Activated T-cell treated with anti-CD3 and anti-CD28 coated beads for 4 hours (primary cell): Measurements from ENCODE around the gene MRPL2.

ENCODE experiments used
- DNase-seq: peaks from one replicate; pipeline ENCODE4 v3.0.0-alpha.2; 2020

MRPL2 gene

DNA sequence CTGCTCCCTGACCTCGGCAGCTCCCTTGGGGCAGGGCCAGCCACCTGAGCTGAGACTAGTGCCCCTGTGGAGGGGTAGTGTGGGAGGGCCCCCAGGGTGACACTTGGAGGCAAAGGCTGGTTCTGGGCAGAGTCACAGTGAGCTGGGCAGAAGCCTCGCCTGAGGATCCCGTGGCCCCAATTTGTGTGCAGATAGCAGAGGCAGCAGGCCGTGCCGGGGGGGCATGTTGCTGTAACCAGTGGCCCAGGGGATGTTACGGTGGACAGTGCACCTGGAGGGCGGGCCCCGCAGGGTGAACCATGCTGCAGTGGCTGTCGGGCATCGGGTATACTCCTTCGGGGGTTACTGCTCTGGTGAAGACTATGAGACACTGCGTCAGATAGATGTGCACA, 42.3 kb downstream of the MRPL2 start:
- no peak for DNase-seq

DNA sequence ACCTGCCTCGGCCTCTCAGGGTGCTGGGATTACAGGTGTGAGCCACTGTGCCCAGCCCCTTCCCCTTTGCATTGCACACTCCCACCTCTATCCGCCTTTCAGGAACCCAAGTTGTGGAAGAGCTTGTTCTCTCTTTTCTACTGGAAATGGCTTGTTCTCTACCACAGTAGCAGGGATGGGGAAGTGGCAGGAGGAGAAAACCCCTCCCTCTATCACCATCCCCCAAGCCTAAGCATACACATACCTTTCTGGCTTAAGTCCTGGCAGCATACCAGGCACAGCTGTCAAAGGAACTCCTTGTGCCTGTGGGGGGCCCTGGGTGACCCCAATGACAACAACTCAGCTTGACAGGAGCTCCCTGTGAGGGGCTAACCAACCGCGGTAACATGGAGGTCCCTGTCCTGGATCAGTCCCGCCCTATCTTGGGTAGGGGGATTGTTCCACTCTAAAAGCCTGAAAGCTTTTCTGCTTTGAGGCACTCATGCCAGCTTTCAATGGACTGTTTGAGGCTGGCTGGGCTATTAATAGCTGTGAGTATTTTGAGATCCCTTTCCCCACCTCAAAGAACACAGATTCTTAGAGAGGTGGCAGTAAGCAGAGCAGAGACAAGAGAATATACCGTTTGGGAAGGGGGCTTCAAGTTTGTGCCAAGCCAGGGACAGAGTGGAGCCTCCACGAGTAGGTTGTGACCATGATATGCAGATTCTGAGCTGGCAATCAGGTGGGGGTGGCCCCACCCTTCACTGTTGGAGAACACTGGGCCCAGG, 42.9 kb downstream of the MRPL2 start:
- no peak for DNase-seq

DNA sequence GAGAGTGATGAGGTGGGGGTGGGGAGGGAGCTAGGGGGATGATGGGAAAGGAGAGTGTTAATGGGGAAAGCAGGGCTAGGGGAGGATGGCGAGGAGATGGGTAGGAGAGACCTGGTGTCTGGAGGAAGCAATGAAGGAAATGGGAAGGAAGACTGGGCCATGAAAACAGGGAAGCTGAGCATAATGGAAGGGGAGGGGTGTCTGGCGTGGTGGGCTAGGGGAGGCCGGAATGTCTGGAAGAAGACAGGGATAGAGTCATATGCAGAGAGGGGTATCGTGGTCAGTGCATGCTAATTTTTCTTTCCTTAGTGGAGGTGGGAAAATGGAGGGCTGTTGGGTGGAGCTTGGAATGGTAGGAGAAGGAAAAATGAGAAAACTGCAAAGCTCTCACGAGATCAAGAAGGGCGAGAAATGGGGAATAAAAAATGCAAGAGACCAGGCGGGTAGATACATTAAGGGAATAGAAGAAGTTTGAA, 44.8 kb downstream of the MRPL2 start:
- no peak for DNase-seq

DNA sequence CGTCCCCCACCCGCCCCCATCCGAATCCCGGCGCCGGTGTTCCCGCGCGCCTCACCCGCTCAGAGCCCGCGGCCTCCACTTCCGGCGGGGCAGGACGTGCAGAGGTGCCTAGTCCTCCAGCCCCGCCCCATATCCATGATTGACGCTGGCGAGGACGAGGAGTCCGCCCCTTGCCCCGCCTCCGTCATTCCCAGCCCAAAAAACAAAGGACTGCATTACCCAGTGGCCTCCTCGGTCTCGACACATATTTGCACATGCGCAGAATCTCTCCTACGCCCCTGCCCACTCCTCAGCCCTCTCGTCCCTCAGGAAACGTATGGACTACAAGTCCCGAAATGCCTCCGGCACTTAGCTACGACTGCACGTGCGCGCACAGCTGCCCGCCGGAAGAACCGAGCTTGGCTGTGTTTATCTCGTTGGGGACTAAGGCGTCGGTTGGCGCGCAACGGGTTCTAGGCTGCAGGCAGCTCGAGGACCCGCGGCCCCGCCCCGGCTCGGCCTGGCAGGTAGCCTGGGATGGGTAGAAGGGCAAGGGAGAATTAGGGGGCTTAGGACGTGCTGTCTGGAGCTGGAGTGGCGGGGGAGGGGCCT, 45.3 kb downstream of the MRPL2 start, which contains the start of the genes KLHDC3 and MEA1:
Gene KLHDC3, plus strand, starts transcription at position 407 of the 591 bp plus-strand sequence. CDS start 2,944 bp downstream, outside the sequence.
Gene MEA1, minus strand, starts transcription at position 104 of the 591 bp plus-strand sequence. CDS start 133 bp downstream, outside the sequence.
- peak; percentile 98 for DNase-seq

DNA sequence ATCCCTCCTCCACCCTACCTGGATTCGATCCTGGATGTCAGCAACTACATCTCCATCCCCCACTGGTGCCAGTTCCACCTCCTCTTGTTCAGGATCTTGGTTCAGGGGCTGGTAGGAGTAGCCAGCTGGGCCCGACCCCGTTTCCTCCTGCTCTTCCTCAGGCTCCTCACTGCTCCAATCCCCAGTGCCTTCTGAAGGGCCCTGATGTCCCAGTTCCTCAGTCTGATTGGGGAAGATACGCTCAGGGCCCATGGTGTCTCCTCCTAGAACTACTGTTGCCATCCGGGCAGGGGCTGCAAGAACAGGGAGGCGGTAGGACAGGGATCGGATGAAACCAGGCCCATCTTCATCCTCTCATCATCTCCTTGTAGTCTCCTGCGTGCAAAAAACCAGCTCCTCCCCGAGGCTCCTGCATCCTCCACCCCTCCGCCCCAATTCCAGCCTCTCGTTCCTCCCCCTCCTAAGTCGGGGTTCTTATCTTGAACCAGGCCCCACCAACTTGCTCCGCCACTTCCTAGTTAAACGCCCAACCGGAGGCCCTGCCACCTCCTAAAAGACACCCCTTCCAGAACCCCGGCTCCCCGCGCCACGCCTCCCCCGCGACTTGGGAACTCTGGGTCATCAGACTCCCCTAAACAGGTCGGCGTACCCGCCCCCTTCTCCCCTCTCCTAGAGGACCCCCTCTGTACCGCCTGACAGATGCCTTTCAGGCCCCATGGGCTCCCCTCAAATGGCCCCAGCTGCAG, 46.0 kb downstream of the MRPL2 start:
- no peak for DNase-seq

DNA sequence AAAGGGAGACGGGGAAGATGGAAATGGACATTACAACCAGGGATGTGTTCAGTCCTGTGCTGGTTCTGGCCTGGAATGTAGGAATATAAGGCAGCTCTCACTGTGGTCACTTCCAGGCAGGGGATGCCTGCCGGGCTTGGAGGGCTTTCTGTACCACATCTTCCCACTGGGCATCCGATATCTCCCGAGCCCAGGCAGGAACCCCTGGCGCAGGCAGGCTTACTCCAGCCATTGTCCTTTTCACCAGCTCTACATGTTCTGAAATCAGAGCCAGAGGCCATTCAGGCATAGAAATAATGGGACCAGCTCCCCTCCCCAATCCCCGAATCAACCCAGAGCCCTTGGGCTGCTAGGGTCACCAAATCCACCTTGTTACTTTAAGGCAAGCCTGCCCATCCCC, 46.9 kb downstream of the MRPL2 start:
- no peak for DNase-seq

DNA sequence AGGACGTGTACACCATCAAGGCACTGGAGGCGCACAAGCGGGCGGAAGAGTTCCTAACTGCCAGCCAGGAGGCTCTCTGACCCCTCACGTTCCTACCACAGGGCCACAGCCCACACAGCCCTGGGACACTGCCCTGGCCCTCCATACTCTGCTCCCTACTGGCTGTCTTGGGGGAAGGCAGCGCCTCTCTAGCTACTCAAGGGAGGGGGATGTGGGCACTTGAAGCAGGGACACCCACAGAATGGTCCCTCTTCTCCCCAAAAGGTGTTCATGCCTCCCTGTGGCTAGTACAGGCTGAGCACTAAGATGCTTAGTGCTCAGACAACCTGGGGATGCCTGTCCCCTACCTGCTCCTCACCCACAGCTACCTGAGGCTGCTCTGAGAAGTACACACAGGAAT, 48.0 kb downstream of the MRPL2 start:
- no peak for DNase-seq

DNA sequence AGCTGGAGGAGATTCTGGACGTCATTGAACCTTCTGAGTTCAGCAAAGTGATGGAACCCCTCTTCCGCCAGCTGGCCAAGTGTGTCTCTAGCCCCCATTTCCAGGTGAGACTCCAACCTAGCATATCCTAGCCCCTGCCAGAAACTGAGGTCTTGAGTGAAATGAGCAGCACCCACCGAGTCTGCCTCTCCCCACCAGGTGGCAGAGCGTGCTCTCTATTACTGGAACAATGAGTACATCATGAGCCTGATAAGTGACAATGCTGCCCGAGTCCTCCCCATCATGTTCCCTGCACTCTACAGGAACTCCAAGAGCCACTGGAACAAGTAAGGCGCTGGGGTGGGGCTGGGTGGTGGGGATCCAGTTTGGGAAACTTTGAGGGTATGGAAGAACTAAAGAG, 50.1 kb downstream of the MRPL2 start:
- DNase-seq: no peak

DNA sequence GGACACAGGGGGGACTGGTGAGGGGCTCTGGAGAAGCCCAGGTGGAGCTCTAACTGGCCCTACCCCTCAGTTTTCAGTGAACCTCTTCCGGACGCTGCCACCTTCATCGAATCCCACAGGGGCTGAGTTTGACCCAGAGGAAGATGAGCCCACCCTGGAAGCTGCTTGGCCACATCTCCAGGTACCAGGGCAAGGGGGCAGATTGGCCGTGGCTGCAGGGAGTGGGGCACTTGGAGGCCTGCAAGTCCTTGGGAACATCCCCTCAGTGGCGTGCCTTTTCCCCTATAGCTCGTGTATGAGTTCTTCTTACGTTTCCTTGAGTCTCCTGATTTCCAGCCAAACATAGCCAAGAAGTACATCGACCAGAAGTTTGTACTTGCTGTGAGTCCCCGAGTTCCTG, 52.1 kb downstream of the MRPL2 start:
- DNase-seq: no peak

DNA sequence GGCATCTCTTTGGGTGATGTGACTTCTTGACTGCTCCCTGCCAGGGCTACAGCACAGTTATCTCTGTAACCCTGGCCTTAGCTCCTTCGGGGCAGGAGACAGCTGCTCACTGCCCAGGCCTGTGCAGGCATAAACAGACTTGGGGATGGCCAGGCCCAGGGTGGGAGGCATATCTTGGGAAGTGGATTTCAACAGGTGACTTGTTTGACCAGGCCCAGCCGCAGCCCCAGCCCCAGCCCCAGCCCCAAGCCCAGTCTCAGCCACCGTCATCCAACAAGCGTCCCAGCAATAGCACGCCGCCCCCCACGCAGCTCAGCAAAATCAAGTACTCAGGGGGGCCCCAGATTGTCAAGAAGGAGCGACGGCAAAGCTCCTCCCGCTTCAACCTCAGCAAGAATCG, 53.0 kb downstream of the MRPL2 start:
- no peak for DNase-seq

DNA sequence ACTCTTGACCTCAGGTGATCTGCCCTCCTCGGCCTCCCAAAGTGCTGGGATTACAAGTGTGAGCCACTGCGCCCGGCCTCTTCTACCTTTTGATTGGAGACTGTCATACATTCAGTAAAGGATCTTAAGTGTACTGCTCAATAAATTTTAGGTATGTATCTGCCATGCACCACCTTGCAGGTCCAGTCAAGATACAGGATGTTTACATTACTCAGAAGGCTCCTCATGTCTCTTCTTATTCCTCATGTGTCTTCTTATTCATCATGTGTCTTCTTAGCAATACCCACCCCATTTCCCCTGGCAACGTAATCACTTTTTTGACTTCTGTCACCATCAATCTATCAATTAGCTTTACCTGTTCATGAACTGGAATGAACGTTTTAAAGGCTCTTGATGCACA, 53.4 kb downstream of the MRPL2 start:
- no peak for DNase-seq
